ENCODE results near the gene PCDHB15.

Gene PCDHB15

GRCh38 chr5:141272906-141273305, 27.7 kb downstream of the PCDHB15 start:
- DNase-seq, result no peak
- Histone ChIP-seq H3K27me3 (no peaks in the 10 kb centered on the region), H3K4me1 (no peaks in the 10 kb centered on the region), H3K36me3 (peaks cover 2 to 65% (median 58%) of the 10 kb centered on the region in 3 donors), H3K9me3 (peaks cover 25 to 97% (median 93%) of the 10 kb centered on the region in 3 donors), H3K27ac (no peak overlapping the region), H3K4me3 (no peak overlapping the region)
- TF ChIP-seq, protein P1, sequence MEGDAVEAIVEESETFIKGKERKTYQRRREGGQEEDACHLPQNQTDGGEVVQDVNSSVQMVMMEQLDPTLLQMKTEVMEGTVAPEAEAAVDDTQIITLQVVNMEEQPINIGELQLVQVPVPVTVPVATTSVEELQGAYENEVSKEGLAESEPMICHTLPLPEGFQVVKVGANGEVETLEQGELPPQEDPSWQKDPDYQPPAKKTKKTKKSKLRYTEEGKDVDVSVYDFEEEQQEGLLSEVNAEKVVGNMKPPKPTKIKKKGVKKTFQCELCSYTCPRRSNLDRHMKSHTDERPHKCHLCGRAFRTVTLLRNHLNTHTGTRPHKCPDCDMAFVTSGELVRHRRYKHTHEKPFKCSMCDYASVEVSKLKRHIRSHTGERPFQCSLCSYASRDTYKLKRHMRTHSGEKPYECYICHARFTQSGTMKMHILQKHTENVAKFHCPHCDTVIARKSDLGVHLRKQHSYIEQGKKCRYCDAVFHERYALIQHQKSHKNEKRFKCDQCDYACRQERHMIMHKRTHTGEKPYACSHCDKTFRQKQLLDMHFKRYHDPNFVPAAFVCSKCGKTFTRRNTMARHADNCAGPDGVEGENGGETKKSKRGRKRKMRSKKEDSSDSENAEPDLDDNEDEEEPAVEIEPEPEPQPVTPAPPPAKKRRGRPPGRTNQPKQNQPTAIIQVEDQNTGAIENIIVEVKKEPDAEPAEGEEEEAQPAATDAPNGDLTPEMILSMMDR (IDR thresholded peaks at IDR 0.05), result no peak
- intact Hi-C loops (cut with DNase I; ENCODE audit: low total_unique reads), result no loop called here

DNA sequence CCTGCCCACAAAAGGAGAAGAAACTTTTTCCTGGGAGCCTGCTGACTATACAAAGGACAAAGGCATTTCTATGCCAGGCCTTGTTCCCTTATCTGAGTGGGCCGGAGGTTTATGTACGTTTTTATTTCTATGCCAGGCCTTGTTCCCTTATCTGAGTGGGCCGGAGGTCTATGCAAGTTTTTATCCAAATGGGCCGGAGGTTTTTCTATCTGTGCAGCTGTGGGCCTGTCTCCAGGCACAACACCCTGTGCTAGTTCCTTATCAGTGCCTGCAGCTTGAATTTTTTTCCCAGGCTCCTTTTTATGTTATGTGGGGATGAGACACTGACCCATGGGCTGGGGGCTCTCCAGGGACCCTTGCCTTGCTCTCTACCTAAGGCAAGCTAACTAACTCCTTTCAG, 53.2 kb downstream of the PCDHB15 start:
- no peaks in the 10 kb centered on the region for H3K4me1 ChIP-seq
- H3K9me3 ChIP-seq, result peaks cover 3 to 100% (median 91%) of the 10 kb centered on the region in 3 donors
- H3K4me3 ChIP-seq, result no peak overlapping the region
- H3K27me3 ChIP-seq, result no peaks in the 10 kb centered on the region
- TF ChIP-seq, protein P1 (IDR thresholded peaks at IDR 0.05), result no peak
- intact Hi-C loops (cut with DNase I; ENCODE audit: low total_unique reads), result no loop called here
- H3K27ac ChIP-seq, result no peak overlapping the region
- no peak for DNase-seq
- H3K36me3 ChIP-seq, result peaks cover 12 to 72% (median 60%) of the 10 kb centered on the region in 3 donors

Data from tibial artery (tissue), 4 donors.